22Rv1 (cell line): Measurements from ENCODE around the gene HDHD3.

ENCODE experiments used
- H3K27ac ChIP-seq: fragments of 450-650 bp; 2 replicates; pipeline ENCODE4 v1.5.1; 2017
- CTCF ChIP-seq: fragments of 450-650 bp; IDR thresholded peaks from 2 replicates; pipeline ENCODE4 v1.5.1; 2017; ENCODE audit warnings: mild to moderate bottlenecking
- ZFX ChIP-seq: fragments of 450-650 bp; IDR thresholded peaks from 2 replicates; pipeline ENCODE4 v1.6.1; 2017; ENCODE audit warnings: antibody characterized with exemption, borderline replicate concordance

Gene HDHD3

GRCh38 chr9:113375057-113376023 is 1.4 kb downstream of the HDHD3 start:
- peak overlapping the region; percentile 83 for H3K27ac ChIP-seq
- TF ChIP-seq CTCF (no peak), ZFX (no peak)

- no peak overlapping the region for H3K27ac ChIP-seq
- no peak for TF ChIP-seq ZFX
- no peak for TF ChIP-seq CTCF
Measured at GRCh38 chr9:113373676-113374392, 3.0 kb downstream of the HDHD3 start.

- H3K27ac ChIP-seq = no peak overlapping the region
- no peak for TF ChIP-seq CTCF
- no peak for TF ChIP-seq ZFX
Measured at GRCh38 chr9:113373256-113373655, 3.5 kb downstream of the HDHD3 start.

GRCh38 chr9:113372059-113372458 is 4.7 kb downstream of the HDHD3 start:
- peak overlapping the region; percentile 17; the same call in 1 of the 2 replicates for H3K27ac ChIP-seq
- TF ChIP-seq CTCF (no peak), ZFX (no peak)

- 0 out of 2 replicates have a peak overlapping the region, but pooled peaks have one; percentile 13 for H3K27ac ChIP-seq
- TF ChIP-seq CTCF = no peak
Measured at GRCh38 chr9:113370806-113371325, 5.9 kb downstream of the HDHD3 start.

GRCh38 chr9:113369855-113370140 is 7.0 kb downstream of the HDHD3 start:
- TF ChIP-seq ZFX (no peak), CTCF (no peak)
- no peak overlapping the region for H3K27ac ChIP-seq
